B cell (primary cell): ENCODE results near the gene FAM200B. TPM values are rescaled to one million over a fixed set of nuclear protein-coding genes. Genes with fewer than 3 reads are reported as not detected.

Source experiments
- ATAC-seq: fragments of 200-7000 bp; cut with Tn5 transposase; one replicate; pipeline ENCODE4 v1.10.0; 2021; ENCODE audit warnings: low read depth, mild to moderate bottlenecking, moderate number of reproducible peaks, moderate library complexity
- CTCF ChIA-PET: fragments of 350-600 bp; sonication (Branson Sonifier 250); formaldehyde crosslinking; loops from one replicate; lab custom pipeline; 2021; ENCODE audit warnings: antibody characterized with exemption, inconsistent platforms; lab: Charles Lee
- POLR2A ChIA-PET: fragments of 350-600 bp; sonication (Branson Sonifier 250); formaldehyde crosslinking; loops from one replicate; lab custom pipeline; 2021; ENCODE audit warnings: antibody characterized with exemption; lab: Charles Lee
- DNase-seq: peaks from one replicate; pipeline ENCODE4 v3.0.0; 2013
- H2AFZ ChIP-seq: 2 replicates; pipeline ENCODE4 v1.6.1; 2012; ENCODE audit warnings: mild to moderate bottlenecking, low read depth, low read length; ENCODE audit not compliant: insufficient read depth, poor library complexity, severe bottlenecking
- H3K27ac ChIP-seq, 2 donors: 1 replicate in 1 of 2; 2 replicates in 1 of 2; pipeline ENCODE4 v1.5.1; 2012 to 2013; ENCODE audit warnings: low read length in 2 of 2, mild to moderate bottlenecking in 2 of 2, moderate library complexity in 1 of 2
- H3K27me3 ChIP-seq, 4 experiments: fragments of 200-600 bp in 1 of 4; sonication (generic) in 1 of 4; replicated peaks in 1 of 4; 1 replicate in 2 of 4; 2 replicates in 2 of 4; pipeline versions ENCODE4 v1.6.1 to v1.7.0; 2013 to 2016; ENCODE audit warnings: low read length in 3 of 4, mild to moderate bottlenecking in 2 of 4, mixed read lengths in 1 of 4, moderate library complexity in 1 of 4; ENCODE audit not compliant: insufficient read depth in 4 of 4, control insufficient read depth in 3 of 4; ENCODE audit errors: control extremely low read depth in 1 of 4
- H3K36me3 ChIP-seq, 2 experiments: replicated peaks in 1 of 2; 1 replicate in 1 of 2; 2 replicates in 1 of 2; pipeline versions ENCODE4 v1.6.1 to v1.7.1; 2013; ENCODE audit warnings: low read length in 1 of 2; ENCODE audit not compliant: insufficient read depth in 2 of 2, control insufficient read depth in 1 of 2; ENCODE audit errors: control extremely low read depth in 1 of 2, extremely low read depth in 1 of 2
- H3K4me1 ChIP-seq, 2 donors: fragments of 200-600 bp in 1 of 2; sonication (generic) in 1 of 2; 1 replicate in 1 of 2; 2 replicates in 1 of 2; pipeline versions ENCODE4 v1.5.1 to v1.6.1; 2013 to 2017; ENCODE audit warnings: low read length in 2 of 2; ENCODE audit not compliant: control insufficient read depth in 2 of 2, insufficient read depth in 2 of 2
- H3K4me2 ChIP-seq: replicated peaks from 2 replicates; pipeline ENCODE3; 2012; ENCODE audit warnings: mild to moderate bottlenecking, low read depth, low read length; ENCODE audit not compliant: poor library complexity, severe bottlenecking
- H3K4me3 ChIP-seq, 5 experiments: fragments of 200-600 bp in 1 of 5; sonication (generic) in 1 of 5; 1 replicate in 3 of 5; 2 replicates in 2 of 5; pipeline versions ENCODE4 v1.5.1 to v1.7.0; 2011 to 2016; ENCODE audit warnings: low read length in 4 of 5, mild to moderate bottlenecking in 4 of 5, low read depth in 2 of 5, control low read depth in 1 of 5, moderate library complexity in 1 of 5; ENCODE audit not compliant: insufficient read depth in 1 of 5; ENCODE audit errors: control extremely low read depth in 1 of 5, extremely low read depth in 1 of 5
- H3K79me2 ChIP-seq: fragments of 200-600 bp; sonication (generic); one replicate; pipeline ENCODE4 v1.6.0; 2016; ENCODE audit warnings: low read length; ENCODE audit not compliant: control insufficient read depth, insufficient read depth
- H3K9ac ChIP-seq: fragments of 200-600 bp; sonication (generic); 2 replicates; pipeline ENCODE4 v1.6.1; 2017; ENCODE audit warnings: mild to moderate bottlenecking, low read length, moderate library complexity
- H3K9me3 ChIP-seq, 3 donors: one replicate each; pipeline versions ENCODE4 v1.6.1 to v1.7.1; 2013; ENCODE audit warnings: low read length in 2 of 3; ENCODE audit not compliant: control insufficient read depth in 2 of 3, insufficient read depth in 1 of 3; ENCODE audit errors: control extremely low read depth in 1 of 3
- H4K20me1 ChIP-seq: 2 replicates; pipeline ENCODE4 v1.6.0; 2012; ENCODE audit warnings: mild to moderate bottlenecking, low read length; ENCODE audit not compliant: insufficient read depth, control insufficient read depth, poor library complexity, severe bottlenecking
- H3K27ac Mint-ChIP-seq: one replicate; pipeline ENCODE4 v1.8.0; 2021; ENCODE audit warnings: mixed read lengths
- H3K27me3 Mint-ChIP-seq: one replicate; pipeline ENCODE4 v1.8.0; 2021; ENCODE audit warnings: mixed read lengths
- H3K4me1 Mint-ChIP-seq: one replicate; pipeline ENCODE4 v1.8.0; 2021; ENCODE audit warnings: mixed read lengths
- H3K4me3 Mint-ChIP-seq: one replicate; pipeline ENCODE4 v1.8.0; 2021; ENCODE audit warnings: mixed read lengths
- H3K9me3 Mint-ChIP-seq: one replicate; pipeline ENCODE4 v1.8.0; 2022; ENCODE audit warnings: mixed read lengths; ENCODE audit not compliant: insufficient read depth
- EZH2 ChIP-seq: IDR thresholded peaks from 2 replicates; pipeline ENCODE4 v1.6.1; 2012; ENCODE audit warnings: borderline replicate concordance, low read depth, mild to moderate bottlenecking, moderate library complexity, low read length; ENCODE audit not compliant: insufficient read depth, poor library complexity, severe bottlenecking
- WGBS: methylation state at CpG from one replicate; pipeline ENCODE4 v1.1.5; 2013; ENCODE audit warnings: missing lambda C conversion rate; ENCODE audit not compliant: insufficient coverage; 5-methylcytosine and 5-hydroxymethylcytosine counted together
- intact Hi-C: fragments of 100-400 bp; cut with micrococcal nuclease; formaldehyde crosslinking; loops from one replicate; pipeline ENCODE4 v1.10.0; 2022
- polyA plus RNA-seq: library from polyadenylated mRNA; depleted of rRNA; stranded (reverse); fragments of >200 nt; gene quantifications from 2 replicates; pipeline ENCODE4 v1.2.3, GENCODE V29; 2012
- total RNA-seq, 2 donors: library from RNA; stranded (reverse); fragments of 120-200 nt in 1 of 2; gene quantifications; 1 replicate in 1 of 2; 2 replicates in 1 of 2; pipeline versions ENCODE4 v1.2.3 to v1.2.4, GENCODE V29; 2013 to 2022
- TF ChIP-seq, protein P1 (sequence below): fragments of 200-600 bp; IDR thresholded peaks from one replicate; pipeline ENCODE4 v1.8.0; 2022; ENCODE audit warnings: antibody characterized with exemption, mild to moderate bottlenecking

Gene FAM200B
- total and polyA plus RNA-seq, 2 donors (not counting 1 experiment from before 2014, with no cell fraction given) = 10.3 to 12.1 TPM

DNA sequence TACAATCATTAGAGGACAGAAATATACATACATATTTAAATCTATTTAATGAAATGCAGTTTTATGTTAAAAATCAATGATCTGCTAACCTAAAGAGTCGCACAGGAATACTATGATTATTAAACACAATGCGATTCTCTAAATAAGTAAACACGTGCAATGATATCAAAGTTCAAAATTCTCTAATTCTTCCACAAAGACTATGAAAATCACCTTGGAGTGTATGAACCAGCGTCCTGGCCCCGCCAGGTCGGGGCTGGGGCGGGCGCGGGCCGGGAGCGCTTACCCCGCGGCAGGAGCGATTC, 608 bp upstream of the FAM200B start:
- peaks cover 24% of the 10 kb centered on the region for H3K79me2 ChIP-seq
- POLR2A ChIA-PET = interaction anchor here (0.6 to 2.3 kb wide), 2 partner anchors 21 to 25 kb away, joined by 3 to 8 read pairs; partner anchors contain the start of gene FBXL5
- H3K4me1 Mint-ChIP-seq = peaks cover 22% of the 10 kb centered on the region
- no peaks in the 10 kb centered on the region for H3K27me3 ChIP-seq
- ATAC-seq = no peak
- H3K9me3 ChIP-seq = no peaks in the 10 kb centered on the region
- no peaks in the 10 kb centered on the region for H3K27me3 Mint-ChIP-seq
- H3K4me3 ChIP-seq = peak overlapping the region; percentile 83 to 99 (median 89)
- 0% methylated on average over 11 of the region's 14 CpGs for WGBS
- H3K4me2 ChIP-seq = peak overlapping the region; percentile 82
- intact Hi-C loops = loop anchor here (1.0 to 5.0 kb wide), 4 partner anchors 26 to 678 kb away; partner anchors contain the start of genes FBXL5 and TAPT1
- H4K20me1 ChIP-seq = no peaks in the 10 kb centered on the region
- H3K9ac ChIP-seq = peak overlapping the region; percentile 98
- no peak for DNase-seq
- TF ChIP-seq, protein P1, sequence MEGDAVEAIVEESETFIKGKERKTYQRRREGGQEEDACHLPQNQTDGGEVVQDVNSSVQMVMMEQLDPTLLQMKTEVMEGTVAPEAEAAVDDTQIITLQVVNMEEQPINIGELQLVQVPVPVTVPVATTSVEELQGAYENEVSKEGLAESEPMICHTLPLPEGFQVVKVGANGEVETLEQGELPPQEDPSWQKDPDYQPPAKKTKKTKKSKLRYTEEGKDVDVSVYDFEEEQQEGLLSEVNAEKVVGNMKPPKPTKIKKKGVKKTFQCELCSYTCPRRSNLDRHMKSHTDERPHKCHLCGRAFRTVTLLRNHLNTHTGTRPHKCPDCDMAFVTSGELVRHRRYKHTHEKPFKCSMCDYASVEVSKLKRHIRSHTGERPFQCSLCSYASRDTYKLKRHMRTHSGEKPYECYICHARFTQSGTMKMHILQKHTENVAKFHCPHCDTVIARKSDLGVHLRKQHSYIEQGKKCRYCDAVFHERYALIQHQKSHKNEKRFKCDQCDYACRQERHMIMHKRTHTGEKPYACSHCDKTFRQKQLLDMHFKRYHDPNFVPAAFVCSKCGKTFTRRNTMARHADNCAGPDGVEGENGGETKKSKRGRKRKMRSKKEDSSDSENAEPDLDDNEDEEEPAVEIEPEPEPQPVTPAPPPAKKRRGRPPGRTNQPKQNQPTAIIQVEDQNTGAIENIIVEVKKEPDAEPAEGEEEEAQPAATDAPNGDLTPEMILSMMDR = no peak
- no peak for TF ChIP-seq EZH2
- H3K9me3 Mint-ChIP-seq = no peaks in the 10 kb centered on the region
- peak overlapping the region; percentile 68 to 80 for H3K27ac ChIP-seq
- peak overlapping the region; percentile 97 for H2AFZ ChIP-seq
- H3K27ac Mint-ChIP-seq = no peak overlapping the region
- H3K4me3 Mint-ChIP-seq = peak overlapping the region; percentile 95
- CTCF ChIA-PET = interaction anchor here (2.1 kb wide), 1 partner anchor 26 kb away, joined by 9 read pairs; the partner anchor contains the start of gene FBXL5
- peaks cover 0 to 5% of the 10 kb centered on the region in 2 experiments for H3K36me3 ChIP-seq
- H3K4me1 ChIP-seq = peaks cover 8 to 16% of the 10 kb centered on the region in 2 donors
